SK-N-MC (cell line): ENCODE data around the gene RASD1.

ENCODE experiments used
- EZH2 ChIP-seq: fragments of 200-600 bp; sonication (generic); IDR thresholded peaks from one replicate; pipeline ENCODE4 v1.6.1; 2017; ENCODE audit warnings: antibody characterized with exemption
- POLR2AphosphoS5 ChIP-seq: IDR thresholded peaks from 2 replicates; pipeline ENCODE4 v1.6.1; 2012; ENCODE audit warnings: mild to moderate bottlenecking, low read depth, low read length, borderline replicate concordance

DNA sequence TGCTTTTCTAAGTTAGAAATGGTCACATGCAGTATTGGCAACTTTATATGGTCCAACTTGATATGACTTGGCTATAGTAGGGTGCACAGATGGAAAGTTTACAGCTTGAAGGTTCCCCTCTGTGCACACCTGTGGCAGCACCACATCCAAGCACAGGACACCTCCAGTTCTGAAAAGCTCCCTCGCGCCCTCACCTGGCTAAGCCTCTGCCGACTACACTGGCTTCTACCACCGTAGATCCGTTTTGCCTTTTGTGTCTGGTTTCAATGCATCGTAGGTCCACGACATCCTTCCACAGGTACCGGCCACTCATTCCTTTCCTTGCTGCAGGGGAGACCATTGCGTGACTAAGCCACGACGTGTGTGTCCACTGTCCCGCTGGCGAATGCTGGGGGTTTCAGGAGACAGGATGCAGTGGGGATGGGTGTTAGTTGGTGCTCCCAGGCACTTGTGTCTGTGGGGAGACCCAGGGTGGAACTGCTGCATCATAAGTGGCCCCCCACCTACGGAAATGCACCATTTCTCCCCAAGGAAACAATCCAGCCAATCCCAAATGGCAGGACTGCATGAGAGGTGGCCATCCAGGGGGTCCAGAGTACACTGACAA, 4.9 kb upstream of the RASD1 start:
- TF ChIP-seq POLR2AphosphoS5 (no peak), EZH2 (no peak)
